PFSK-1 (cell line): Measurements from ENCODE around the gene STARD8.

Source experiments
- FOXP2 ChIP-seq: optimal IDR thresholded peaks from 2 replicates; pipeline ENCODE3; 2011; ENCODE audit warnings: borderline replicate concordance, control low read depth, inconsistent platforms; ENCODE audit not compliant: insufficient read depth; ENCODE audit errors: extremely low read length, extremely low read depth
- POLR2AphosphoS5 ChIP-seq: IDR thresholded peaks from 2 replicates; pipeline ENCODE4 v1.6.1; 2012; ENCODE audit warnings: low read depth, mild to moderate bottlenecking, control low read depth, low read length, moderate library complexity
- REST ChIP-seq, 2 experiments: IDR thresholded peaks; 2 replicates each; pipeline versions ENCODE4 v1.6.1 to v1.8.0; 2011 to 2012; ENCODE audit warnings: low read depth in 2 of 2, low read length in 2 of 2, control low read depth in 1 of 2, inconsistent platforms in 1 of 2, mild to moderate bottlenecking in 1 of 2, moderate library complexity in 1 of 2; ENCODE audit not compliant: insufficient read depth in 1 of 2
- SIN3A ChIP-seq: IDR thresholded peaks from 2 replicates; pipeline ENCODE4 v1.6.1; 2012; ENCODE audit warnings: mild to moderate bottlenecking, low read length, moderate library complexity, borderline replicate concordance; ENCODE audit not compliant: insufficient read depth
- TAF1 ChIP-seq: IDR thresholded peaks from 2 replicates; pipeline ENCODE4 v1.6.1; 2012; ENCODE audit warnings: low read length, control low read depth, borderline replicate concordance; ENCODE audit not compliant: insufficient read depth

Gene STARD8

GRCh38 chrX:68675571-68675970, 28.1 kb downstream of the STARD8 start:
- TF ChIP-seq REST (IDR thresholded peaks at IDR 0.05; ENCODE audit: insufficient read depth in 1 of 2, low read depth in 2 of 2, low read length in 2 of 2) (no peak), SIN3A (no peak), POLR2AphosphoS5 (no peak), FOXP2 (no peak), TAF1 (no peak)

DNA sequence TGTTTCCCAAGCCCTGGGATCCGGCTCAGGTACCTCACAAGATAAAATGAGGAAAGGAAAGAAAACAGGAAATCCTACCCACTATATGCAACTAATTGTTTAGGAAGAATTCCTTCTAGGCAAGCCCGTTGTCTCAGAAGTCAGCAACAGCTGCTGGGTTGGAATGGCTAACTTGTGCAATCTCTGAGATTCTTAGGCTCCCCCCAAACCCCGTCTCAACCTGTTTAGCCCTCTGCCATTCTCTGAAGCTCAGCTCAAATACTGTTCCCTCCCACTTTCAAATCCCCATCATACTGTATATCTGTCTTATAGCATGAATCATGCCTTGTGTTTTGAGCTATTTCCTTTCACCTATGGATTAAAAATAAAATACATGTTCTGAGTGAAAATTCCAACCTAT, 28.9 kb downstream of the STARD8 start:
- TF ChIP-seq FOXP2 (no peak), TAF1 (no peak), POLR2AphosphoS5 (no peak), REST (IDR thresholded peaks at IDR 0.05; ENCODE audit: insufficient read depth in 1 of 2, low read depth in 2 of 2, low read length in 2 of 2) (no peak), SIN3A (no peak)

- TF ChIP-seq SIN3A (no peak), REST (IDR thresholded peaks at IDR 0.05; ENCODE audit: insufficient read depth in 1 of 2, low read depth in 2 of 2, low read length in 2 of 2) (no peak)
Measured at GRCh38 chrX:68677998-68678397, 30.5 kb downstream of the STARD8 start.

DNA sequence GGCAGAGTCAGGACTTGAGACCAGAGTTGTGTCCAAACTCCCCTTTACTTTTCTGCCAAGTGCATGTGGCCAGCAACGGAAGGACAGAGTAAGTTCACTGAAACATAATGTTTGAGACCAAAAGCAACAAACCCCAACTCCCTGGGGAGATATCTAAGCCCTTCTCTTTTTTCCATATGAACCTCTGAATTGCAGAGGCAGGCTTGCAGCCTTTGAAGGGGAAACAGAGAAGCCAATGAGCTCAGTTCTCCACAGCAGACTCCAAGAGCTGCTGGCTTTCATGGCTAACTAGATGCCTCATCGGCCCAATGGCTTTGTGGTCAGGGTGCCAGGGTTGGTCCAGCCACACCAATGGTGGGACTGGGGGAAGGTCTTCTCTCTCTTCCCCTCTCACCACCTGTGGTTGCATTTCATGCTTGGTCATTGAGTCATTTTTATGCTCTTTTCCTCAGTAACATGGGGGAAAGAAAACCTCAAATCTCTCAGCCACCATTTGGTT, 34.0 kb downstream of the STARD8 start:
- TF ChIP-seq SIN3A (no peak), FOXP2 (no peak), TAF1 (no peak), POLR2AphosphoS5 (no peak), REST (IDR thresholded peaks at IDR 0.05; ENCODE audit: insufficient read depth in 1 of 2, low read depth in 2 of 2, low read length in 2 of 2) (no peak)

DNA sequence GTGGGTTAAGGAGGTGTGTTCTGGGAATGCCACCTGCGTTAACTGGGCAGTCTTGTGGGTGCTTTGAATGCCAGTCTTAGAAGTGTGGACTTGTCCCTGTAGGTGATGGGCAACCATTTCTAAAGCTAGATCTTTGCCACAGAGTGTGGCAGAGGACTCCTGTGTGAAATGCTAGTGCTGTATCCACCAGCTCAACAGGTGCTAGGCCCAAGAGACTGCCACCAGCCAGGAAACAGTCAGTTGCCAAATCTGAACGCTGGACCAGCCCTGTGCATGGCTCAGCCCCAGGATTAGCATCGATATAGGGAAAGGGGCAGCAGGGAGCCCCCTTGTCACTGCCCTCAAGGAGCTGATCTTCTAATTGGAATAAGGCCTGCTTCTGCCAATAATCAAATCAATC, 35.3 kb downstream of the STARD8 start:
- TF ChIP-seq SIN3A (no peak), TAF1 (no peak), REST (IDR thresholded peaks at IDR 0.05; ENCODE audit: insufficient read depth in 1 of 2, low read depth in 2 of 2, low read length in 2 of 2) (no peak), FOXP2 (no peak), POLR2AphosphoS5 (no peak)
